Thoracic aorta (tissue), 2 donors: Measurements from ENCODE around the gene CACNA2D4. TPM values are rescaled to one million over a fixed set of nuclear protein-coding genes. Genes with fewer than 3 reads are reported as not detected.

ENCODE experiments used
- ATAC-seq: fragments of 150-250 bp; one replicate; pipeline ENCODE4 v1.8.0; 2017; ENCODE audit warnings: low read depth; ENCODE audit not compliant: insufficient number of reproducible peaks, low FRiP score
- DNase-seq: peaks from one replicate; pipeline ENCODE4 v3.0.0-alpha.2; 2020; ENCODE audit warnings: low spot score
- H3K27ac ChIP-seq, 2 donors: fragments of 200-600 bp; sonication (generic); 1 replicate in 1 of 2; 2 replicates in 1 of 2; pipeline ENCODE4 v1.5.1; 2016; ENCODE audit warnings: mild to moderate bottlenecking in 2 of 2, moderate library complexity in 2 of 2
- H3K27me3 ChIP-seq: fragments of 200-600 bp; sonication (generic); replicated peaks from 2 replicates; pipeline ENCODE4 v1.6.0; 2016; ENCODE audit warnings: mild to moderate bottlenecking; ENCODE audit not compliant: insufficient read depth
- H3K36me3 ChIP-seq: fragments of 200-600 bp; sonication (generic); one replicate; pipeline ENCODE4 v1.5.1; 2016
- H3K4me1 ChIP-seq, 2 donors: fragments of 200-600 bp; sonication (generic); 1 replicate in 1 of 2; 2 replicates in 1 of 2; pipeline versions ENCODE4 v1.5.1 to v1.6.0; 2016; ENCODE audit warnings: low read depth in 2 of 2, mild to moderate bottlenecking in 1 of 2; ENCODE audit not compliant: control insufficient read depth in 1 of 2
- H3K4me3 ChIP-seq: fragments of 200-600 bp; sonication (generic); 2 replicates; pipeline ENCODE4 v1.5.1; 2016; ENCODE audit warnings: mild to moderate bottlenecking
- H3K9me3 ChIP-seq: fragments of 200-600 bp; sonication (generic); 2 replicates; pipeline ENCODE4 v1.5.1; 2016
- CTCF ChIP-seq: fragments of 200-600 bp; sonication (generic); IDR thresholded peaks from one replicate; pipeline ENCODE4 v1.5.1; 2019; ENCODE audit warnings: antibody characterized with exemption
- total RNA-seq, 2 donors: library from RNA; depleted of rRNA; stranded (reverse); fragments of >200 nt; gene quantifications; one replicate each; pipeline versions ENCODE4 v1.1.0 to v1.2.3, GENCODE V29; 2016

The CACNA2D4 gene
- total RNA-seq, 2 donors from 2014 or later = 8.7 to 12.3 TPM

GRCh38 chr12:1790444-1790843 lies 128.0 kb downstream of the CACNA2D4 start:
- DNase-seq (no peak), ATAC-seq (no peak)
- Histone ChIP-seq H3K27ac (no peak overlapping the region), H3K4me3 (no peak overlapping the region), H3K9me3 (no peaks in the 10 kb centered on the region), H3K36me3 (peaks cover 5% of the 10 kb centered on the region), H3K27me3 (no peaks in the 10 kb centered on the region), H3K4me1 (peaks cover 0 to 3% of the 10 kb centered on the region in 2 donors)
- TF ChIP-seq CTCF = no peak

- Histone ChIP-seq H3K4me3 (no peak overlapping the region), H3K9me3 (no peaks in the 10 kb centered on the region), H3K36me3 (peaks cover 5% of the 10 kb centered on the region), H3K4me1 (no peaks in the 10 kb centered on the region), H3K27me3 (no peaks in the 10 kb centered on the region), H3K27ac (no peak overlapping the region)
- ATAC-seq (no peak), DNase-seq (no peak)
- TF ChIP-seq CTCF = no peak
Observed at GRCh38 chr12:1787714-1788113, 130.7 kb downstream of the CACNA2D4 start.

GRCh38 chr12:1782215-1782614 lies 136.2 kb downstream of the CACNA2D4 start:
- DNase-seq = no peak
- Histone ChIP-seq H3K4me3 (no peak overlapping the region), H3K36me3 (peaks cover 5% of the 10 kb centered on the region), H3K4me1 (peaks cover 7 to 20% of the 10 kb centered on the region in 2 donors), H3K27me3 (no peaks in the 10 kb centered on the region), H3K27ac (no peak overlapping the region), H3K9me3 (no peaks in the 10 kb centered on the region)
- no peak for TF ChIP-seq CTCF
- ATAC-seq = no peak

GRCh38 chr12:1781772-1782171 lies 136.7 kb downstream of the CACNA2D4 start:
- H3K9me3 ChIP-seq = no peaks in the 10 kb centered on the region
- H3K36me3 ChIP-seq = peaks cover 5% of the 10 kb centered on the region
- no peak for DNase-seq
- H3K27ac ChIP-seq = no peak overlapping the region
- H3K4me3 ChIP-seq = no peak overlapping the region
- TF ChIP-seq CTCF = no peak
- no peaks in the 10 kb centered on the region for H3K27me3 ChIP-seq
- H3K4me1 ChIP-seq = peaks cover 7 to 20% of the 10 kb centered on the region in 2 donors
- ATAC-seq = no peak

DNA sequence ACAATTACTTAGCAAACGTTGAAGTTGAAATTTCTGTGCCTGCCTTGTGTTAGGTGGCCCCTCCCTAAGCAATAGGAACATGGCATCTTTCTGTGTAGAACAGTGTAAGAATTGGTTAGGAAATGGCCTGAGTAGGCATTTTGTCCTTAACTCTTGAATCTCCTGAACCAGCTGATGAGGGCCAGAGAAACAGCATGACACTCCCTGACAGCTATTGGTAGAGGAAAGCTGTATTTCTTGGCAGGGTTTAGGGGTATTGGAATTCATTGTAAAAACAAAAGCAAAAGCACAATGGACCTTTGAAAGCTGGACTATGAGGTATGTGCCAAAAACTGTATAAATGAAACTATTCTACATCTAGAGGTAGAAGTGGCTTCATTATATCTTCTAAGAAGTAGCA lies 138.7 kb downstream of the CACNA2D4 start:
- Histone ChIP-seq H3K27ac (no peak overlapping the region), H3K36me3 (no peaks in the 10 kb centered on the region), H3K9me3 (no peaks in the 10 kb centered on the region), H3K4me3 (no peak overlapping the region), H3K27me3 (no peaks in the 10 kb centered on the region), H3K4me1 (peaks cover 7 to 20% of the 10 kb centered on the region in 2 donors)
- DNase-seq (no peak), ATAC-seq (no peak)
- no peak for TF ChIP-seq CTCF
